Activated CD8-positive, alpha-beta memory T cell treated with anti-CD3 and anti-CD28 coated beads, Interleukin-2, amount 50 U/mL, for 48 hours (primary cell): ENCODE measurements around the gene MARCHF3.
"Not testable (repeated sequence)": the region's sequence is repeated elsewhere in the genome, so short reads cannot be mapped to it uniquely, and the experiment has no call there.

Experiments
- DNase-seq: peaks from one replicate; pipeline ENCODE4 v3.0.0-alpha.2; 2020

The MARCHF3 gene

DNA sequence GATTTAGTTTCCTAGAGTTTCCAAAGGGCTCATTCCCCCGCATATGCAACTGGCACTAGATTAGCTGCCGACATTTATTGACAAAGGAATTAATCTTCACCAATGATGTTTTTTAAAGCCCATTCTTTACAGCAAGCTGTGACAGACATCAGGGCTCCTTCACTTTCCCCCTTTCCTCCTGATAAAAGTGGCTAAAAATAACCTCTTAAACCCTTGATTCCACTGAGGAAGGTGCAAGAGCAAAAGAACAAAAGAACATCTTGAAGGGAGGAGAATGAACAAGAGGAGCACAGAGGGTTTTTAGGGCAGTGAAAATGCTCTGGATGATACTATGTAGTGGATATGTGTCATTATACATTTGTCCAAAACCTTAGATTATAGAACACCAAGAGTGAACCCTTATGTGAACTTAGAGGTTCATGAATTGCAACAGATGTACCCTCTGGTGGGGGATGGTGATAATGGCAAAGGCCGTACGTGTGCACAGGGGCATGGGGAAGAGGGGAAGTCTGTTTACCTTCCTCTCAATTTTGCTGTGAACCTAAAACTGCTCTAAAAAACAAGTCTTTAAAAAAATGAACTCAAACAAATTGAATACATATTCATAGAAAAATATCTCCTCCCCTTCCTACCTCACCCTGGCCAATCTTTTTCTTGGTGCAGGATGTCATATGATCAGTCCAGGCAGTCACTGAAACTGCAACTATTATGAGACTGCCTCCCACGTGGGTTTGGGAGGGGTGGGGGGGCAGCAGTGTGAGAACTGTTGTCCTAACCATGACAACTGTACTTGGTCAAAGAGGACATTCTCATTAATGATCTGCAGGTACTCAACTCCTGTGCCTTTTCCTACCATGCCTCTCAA, 83.0 kb downstream of the MARCHF3 start:
- no peak for DNase-seq

DNA sequence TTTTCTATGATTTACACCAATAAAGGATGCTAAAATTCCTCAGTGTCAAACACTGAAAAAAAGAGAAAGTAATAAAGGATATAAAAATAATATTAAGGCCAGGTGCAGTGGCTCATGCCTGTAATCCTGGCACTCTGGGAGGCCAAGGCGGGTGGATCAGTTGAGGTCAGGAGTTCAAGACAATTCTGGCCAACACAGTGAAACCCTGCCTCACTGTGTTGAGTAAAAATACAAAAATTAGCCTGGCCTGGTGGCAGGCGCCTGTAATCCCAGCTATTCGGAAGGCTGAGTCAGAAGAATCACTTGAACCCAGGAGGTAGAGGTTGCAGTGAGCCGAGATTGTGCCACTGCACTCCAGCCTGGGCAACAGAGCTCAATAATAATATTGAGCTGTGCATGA, 87.5 kb downstream of the MARCHF3 start:
- DNase-seq, result not testable (repeated sequence)

DNA sequence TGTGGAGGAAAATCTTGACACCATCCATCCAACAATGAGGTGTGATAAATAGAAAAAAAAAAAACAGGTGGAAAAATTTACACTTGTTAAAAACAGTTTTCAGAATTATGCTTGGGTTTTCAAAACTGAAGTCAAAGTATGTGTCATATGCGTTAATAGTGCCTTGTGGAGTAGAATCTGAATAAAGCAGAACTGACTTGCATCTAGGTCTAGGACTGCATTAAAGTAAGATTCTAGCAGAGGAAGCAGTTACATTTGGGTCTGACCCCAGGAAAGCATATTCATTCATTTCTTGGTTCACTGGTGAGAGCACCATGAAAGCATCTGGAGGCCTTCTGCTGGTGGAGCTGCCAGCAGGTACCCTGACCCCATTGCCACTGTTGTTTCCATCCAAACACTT, 89.0 kb downstream of the MARCHF3 start:
- no peak for DNase-seq

DNA sequence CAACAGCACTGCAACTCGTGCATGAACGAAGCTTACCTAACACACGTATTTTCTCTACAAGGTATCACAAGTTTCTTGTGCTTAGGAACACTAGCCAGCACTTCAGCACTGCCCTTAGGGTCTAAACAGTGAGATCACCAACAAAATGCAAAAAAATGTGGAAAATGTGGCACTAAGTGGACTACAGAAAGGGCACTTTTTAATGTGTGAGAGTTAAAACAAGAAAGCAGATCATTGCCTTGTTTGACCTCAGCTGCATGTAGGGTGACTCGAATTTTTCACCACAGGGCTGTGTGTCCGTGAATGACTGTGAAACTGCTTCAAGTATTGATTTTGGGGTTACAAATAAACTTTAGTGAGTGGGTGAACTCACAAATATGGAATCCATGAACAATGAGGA, 90.5 kb downstream of the MARCHF3 start:
- no peak for DNase-seq

DNA sequence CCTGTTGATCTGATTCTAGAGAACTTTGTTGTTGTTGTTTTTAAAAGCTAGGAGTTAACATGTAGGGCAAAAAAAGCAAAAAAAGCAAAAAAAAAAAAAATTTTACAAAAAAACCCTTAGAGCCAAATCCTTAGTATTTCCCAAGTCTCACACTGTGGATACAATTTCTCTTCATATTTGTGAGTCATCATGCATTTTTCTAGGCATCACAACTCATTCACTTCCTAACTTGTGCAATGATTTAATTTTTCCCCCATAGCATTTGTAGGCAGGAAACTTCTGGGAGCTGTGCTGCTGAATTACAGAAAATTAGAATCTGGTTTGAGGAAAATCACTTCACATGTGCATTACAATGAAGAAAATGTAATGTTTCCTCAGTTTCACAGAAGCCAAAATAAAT, 91.9 kb downstream of the MARCHF3 start:
- DNase-seq, result no peak

DNA sequence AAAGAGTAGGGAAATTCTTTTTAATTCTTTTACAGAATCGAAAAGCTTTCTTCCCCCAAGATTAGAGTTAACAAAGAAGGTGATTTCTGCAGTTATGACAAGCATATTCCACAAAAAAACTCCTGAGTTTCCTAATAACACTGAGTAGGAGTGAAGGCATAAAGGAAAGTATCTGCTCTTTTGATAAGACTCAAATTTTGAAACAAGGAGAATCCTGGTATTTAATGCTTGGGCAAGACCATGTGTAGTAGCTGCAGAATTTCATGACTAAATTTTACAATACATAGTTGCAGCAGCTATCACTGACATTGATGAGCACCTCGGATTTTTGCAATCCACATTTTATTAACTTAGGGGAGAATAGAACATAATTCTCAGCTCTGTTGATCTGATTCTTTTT, 92.6 kb downstream of the MARCHF3 start:
- no peak for DNase-seq

DNA sequence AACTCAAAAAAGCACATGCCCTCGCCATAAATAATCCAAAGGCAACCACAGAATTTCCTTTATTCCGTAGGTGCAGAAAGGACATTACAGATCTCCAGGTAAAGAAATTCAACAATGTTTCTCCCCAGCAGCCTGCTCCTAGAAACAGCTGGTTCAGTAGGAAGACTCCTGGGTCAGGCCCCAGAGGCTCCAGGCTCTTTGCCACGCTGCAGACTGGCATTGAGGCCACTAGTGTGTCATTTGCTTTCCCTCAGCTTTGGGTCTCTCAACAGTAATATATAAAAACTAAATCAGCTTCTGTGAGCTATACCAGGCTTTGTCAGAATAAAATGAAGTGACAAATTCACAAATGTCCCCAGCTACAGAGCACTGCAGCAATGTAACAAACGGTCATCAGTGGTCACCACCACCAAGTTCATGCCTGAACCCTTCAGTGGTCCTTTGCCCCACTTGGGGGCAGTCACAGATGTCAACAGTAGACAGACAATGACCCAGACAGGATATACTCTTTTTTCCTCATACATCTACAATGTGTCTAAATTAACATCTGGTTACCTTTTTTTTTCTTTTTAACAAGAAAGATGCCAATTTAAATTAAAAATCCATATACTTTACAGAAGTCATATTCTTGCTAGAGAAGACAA, 93.5 kb downstream of the MARCHF3 start:
- no peak for DNase-seq

DNA sequence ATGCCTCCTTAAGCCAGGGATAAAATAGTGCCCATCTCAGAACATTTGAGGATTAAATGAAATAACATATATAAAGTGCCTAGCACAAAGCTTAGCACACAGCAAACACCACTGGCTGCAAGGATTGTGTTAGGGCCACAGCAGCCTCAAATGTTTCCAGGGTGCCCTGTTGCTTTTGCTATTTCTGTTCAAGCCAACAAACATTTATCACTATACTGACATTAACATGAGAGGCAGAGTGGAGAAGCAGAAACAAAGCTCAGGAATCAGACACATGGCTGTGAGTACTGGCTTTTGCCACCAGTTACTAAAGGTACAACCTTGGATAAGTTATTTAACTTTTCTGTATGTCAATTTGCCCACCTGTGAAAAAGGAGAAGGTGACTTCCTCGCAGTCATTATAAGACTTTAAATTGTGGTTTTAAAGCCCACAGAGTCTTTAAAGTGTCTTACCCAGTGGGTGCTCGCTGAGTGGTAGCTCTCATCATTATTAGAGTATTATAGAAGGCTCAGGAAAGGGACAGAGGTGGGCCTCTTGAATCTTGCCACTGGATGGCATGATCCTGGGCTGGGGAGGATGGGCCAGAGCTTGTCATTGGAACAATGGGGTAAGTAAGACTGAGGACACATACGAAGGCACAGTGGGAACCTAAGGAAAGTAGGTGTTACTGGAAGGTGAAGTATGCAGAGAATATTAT, 98.2 kb downstream of the MARCHF3 start:
- no peak for DNase-seq

DNA sequence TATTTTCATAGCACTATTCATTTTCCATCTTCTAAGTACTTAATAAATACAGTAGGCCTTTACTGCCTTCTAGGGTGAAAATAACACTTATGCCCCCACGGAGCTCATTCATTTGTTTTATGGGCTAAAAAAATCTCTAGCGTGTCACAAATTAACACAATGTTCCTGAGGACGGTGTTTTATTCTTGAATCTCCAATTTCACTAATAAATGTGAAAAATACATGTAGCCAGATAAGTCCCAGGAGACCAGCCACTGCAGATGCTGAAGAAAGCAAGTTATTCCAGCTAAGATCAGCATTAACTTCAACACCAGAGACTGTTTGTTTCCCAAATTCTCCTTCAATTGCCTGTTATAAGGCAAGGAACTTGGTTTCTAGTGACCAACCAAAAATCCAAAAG, 102.3 kb downstream of the MARCHF3 start:
- no peak for DNase-seq

DNA sequence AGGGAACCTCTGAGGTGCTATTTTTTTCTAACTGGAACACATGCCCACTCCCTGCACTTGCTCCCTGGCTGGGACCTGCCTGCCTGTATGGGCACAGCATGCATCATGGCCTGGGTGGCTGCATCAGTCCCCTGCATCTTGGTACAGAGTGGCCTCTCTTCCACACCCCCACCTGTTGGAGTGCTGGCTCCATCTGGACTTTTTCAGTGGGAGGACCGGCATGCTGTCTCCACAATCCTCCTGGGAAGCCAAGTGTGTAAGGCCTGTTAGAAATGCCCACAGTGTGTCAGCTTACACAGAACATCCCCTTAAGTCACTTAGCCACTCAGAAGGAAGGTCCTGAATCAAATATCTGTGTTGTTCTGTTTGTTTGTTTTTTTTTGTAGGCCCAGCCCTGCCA, 102.9 kb downstream of the MARCHF3 start:
- DNase-seq, result no peak

DNA sequence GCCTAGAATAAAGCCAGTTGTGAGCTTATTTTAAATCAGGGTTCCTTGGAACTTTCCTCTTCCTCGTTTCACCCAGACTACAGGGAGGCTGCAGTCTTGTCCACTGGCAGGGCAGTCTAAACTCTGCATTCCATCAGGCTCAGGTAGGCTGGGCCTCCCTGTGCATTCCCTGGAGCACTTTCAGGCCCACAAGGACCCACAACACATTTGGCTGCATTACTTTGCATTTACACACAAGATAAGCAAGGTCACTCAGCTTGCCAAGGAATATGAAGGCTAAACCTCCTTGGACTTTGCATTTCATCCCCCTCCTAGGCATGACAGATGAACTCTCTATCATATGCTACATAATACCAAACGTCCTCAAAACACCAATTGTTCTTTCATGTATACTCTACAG, 104.2 kb downstream of the MARCHF3 start:
- DNase-seq, result no peak

DNA sequence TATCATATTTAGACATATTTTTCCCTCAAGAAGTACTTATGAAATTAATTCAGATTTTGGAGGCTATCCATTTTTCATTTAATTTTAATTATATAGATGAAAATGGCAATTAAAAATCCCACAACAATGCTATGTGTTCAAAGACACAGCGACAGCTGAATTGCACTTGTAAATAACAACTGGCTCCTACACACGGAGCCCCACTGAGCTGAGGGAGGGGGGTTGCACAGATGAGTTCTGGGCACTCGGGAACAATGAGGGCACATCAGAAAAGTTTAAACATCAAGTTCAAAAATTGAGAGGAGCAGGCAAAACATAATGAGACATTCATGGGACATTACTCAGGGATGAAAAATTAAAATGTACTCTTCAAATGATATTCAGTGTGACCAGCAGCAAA, 104.9 kb downstream of the MARCHF3 start:
- DNase-seq, result no peak

DNA sequence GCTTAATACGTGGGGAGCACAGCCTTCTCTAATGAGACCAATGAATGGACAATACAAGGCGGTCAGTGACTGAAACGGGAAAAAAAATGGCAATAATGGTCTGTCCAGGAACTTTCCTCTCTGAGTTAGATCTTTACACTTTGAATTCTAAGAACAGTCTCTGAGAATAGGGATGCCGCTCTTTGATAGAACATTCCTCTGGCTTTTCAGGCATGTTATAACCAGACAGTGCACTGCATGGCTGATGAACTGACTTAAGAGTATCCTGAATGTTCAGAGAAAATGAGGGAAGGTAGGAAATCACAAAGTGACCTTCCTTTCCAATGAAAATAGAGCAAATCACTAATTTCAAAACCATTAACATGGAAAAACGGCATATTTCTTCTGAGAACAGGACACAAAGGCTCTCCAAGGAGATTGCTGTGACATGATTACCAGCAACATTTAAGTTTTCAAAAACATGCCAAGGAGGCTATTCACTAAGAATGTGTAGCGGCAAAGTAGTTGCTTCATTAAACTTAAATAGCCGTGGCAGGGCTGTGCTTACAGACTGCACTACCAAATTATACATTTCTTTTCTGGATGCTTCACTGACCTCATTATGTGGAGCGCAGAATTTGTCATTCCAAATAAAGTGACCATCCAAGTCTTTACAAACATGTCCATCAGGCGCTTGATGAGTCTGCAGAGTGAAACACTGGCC, 105.9 kb downstream of the MARCHF3 start:
- DNase-seq, result no peak

DNA sequence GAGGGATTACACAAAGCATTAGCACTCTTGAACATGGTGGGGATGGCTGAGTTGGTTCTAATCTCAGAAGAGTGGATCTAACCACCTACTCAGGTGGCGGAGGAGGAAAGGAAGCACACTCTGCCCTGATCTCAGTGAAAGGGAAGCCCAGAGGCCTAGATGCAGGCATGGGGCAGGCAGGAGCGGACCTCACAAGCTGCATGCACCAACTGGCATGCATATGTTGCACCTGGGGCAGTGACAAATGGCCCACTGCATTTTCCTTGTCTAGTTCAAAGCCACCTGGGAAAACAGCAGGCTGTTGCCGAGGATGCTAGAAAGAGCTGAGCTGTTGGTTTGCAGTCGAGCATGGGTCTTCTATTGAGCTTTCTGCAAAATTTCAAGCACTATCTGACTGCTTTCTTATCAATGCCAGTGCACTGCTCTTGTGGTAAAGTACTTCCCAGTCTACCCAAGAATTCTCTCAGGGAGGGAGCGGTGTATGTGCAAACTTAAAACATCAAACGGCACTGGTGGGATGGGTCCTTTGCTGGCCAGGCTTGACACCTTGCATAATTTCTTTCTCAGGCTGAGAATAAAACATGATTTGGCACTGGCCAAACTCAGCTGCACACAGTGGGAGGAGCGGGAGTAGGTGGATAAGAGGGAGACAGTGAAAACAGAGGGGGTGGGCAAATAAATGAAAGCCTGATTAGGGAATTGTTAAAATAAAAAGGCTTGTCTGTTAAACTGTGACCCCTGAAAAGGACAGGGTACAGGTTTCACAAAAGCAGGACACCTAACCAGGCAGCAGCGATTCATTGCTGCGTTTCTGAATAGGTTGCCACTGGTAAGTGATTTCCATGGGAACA, 108.9 kb downstream of the MARCHF3 start:
- no peak for DNase-seq

DNA sequence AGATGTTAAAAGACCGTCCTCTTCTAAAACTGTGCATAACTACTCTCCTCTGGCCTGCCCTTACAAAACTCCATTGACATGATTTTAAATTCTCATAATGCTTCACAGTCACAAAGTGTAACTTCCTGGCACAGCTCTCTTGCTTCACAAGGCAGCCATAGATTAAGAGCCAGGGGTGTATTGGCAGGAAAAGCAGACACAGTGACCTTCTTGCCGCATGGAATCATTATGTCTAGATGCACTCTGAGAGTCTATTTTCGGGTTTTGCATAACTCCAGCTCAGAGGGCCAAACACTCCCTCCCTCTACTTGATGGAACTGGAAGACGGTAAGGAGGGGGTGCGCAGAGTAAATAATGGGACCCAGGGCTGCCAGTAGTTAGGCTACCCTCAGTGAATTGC, 110.1 kb downstream of the MARCHF3 start:
- DNase-seq, result no peak

DNA sequence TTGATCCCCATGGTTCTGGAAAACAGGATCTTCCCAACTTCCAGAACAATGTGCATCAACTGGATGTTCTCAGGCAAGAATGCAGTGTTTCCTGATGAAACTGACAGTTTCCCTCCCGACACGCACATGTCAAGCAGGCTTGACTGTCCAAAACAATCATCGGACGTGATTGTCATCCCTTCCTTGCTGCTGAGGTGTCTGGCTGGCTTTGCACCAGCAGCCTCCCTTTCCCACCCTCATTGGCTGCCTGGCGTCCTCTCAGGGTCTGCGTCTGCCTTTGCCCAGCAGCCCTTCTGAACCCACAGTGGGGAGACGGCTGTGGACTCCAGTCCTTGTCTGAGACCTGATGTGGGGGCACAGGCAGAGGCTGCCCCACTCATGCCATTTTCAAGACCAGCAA, 110.8 kb downstream of the MARCHF3 start:
- no peak for DNase-seq

DNA sequence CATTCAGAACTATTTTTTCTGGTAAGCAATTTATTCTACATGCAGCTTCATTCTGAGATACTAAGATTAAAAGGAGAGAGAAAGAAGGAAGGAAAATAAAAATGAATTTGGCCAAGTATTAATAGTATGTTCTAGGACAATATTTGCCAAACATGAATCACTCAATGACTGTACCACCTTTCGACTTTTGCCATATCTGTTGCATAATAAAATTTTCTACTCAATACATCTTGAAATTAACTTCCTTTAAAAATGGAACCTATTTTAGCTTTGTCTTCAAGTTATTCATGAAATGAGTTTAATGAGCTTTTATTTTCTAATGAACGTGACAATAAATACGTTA, 111.8 kb downstream of the MARCHF3 start:
- DNase-seq, result no peak

DNA sequence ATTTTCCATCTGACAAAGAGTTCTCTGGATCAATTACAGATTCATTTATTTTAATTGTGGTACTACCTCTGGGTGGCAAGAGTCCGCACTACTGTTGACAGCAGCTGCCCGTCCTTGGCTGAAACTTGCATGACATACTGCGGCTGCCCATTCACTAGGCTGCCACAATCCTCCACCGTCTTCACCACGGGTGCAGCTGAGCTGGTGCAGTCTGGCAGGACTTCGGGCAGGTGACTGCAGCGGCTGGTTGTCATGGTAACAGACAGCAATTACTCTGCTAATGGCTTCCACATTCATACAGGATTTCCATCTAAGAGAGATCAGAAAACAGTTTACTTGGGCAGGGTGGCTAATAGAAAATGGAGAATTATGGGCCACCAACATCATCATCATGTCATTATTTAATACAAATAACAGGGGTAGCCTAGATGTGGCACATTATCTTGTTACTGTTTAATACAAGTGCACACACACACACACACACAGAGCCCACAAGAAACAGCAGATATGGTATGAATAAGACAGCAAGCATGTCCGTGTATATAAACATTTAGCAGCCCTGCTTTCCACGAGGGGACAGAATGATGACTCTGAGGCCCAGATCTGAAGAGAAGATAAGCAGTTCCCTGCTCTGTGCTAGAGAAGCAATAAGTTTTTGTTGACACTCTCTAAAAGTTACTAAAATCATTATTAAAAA, 112.3 kb downstream of the MARCHF3 start:
- DNase-seq, result no peak

DNA sequence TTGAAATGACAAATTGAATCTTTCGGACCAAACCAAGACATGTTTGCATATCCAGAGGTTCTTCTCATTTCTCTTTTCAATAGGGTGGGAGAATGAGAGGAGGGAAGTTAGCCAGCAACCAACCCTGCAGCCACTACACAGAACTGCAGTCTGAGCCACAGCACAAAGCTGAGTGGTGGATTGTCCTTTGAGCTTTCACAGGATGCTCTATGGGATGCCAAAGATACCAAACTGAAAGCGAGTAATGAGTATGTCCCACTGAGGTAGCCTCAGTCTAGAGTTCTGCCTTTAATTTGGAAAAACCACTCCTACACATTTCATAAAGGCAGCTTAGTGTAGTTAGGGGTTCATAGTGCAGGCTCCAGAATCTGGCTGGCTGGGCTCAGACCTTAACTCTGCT, 114.9 kb downstream of the MARCHF3 start:
- DNase-seq, result no peak

DNA sequence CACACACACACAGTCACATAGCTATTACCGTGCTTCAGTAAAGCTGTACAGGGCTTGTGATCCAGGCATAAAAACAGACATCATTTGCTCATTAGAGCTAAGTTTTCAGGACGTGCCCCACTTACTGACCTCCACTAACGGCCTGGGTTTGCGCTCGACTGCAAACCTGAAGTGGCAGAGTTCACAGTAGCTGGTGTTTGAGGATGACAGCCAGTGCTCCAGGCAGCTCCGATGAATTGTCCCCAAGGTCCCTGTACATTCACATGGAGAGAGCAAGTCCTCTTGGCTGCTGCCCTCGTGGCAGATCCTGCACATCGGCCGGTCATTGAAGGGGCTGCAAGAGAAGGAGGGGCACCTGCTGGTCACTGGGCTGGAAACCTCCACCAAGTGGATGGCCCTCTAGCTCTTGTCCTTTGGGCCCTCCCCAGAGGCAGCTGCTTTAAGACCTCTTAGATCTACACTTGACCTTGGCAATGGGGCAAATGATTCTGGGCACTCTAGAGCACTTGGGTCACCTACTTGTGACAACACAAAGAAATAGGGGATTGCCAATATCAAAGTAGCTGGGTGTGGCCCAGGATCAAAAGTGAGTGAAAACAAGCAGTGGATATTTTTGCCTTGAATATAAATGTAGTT, 115.4 kb downstream of the MARCHF3 start:
- no peak for DNase-seq

DNA sequence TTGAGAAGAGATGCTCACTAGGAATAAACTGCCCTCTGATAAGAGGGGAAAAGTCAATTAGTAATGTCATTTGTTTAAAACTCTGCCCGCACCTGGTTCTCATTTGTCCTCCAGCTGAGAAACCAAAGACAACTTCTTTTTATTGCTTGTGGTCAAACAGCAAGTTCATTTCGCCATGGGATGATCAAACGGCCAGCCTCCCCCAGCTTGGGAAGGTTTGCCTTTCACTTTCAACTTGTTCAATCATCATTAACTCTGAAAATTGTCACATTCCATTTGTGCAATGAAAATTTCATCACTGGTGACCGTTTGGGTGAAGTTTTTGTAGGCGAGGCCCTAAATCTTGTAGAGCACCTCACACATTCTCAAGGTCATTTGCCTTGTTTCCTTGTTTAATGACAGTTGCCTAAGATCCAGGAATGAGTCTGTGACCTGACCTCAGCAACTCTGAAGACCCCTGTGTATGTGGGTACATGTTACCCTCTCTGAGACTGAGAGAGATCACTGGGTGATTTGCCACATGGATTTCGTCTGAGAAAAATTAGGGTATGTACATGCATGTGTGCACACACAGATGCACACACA, 117.7 kb downstream of the MARCHF3 start:
- no peak for DNase-seq
